NCI-H2107 (cell line): ENCODE data around the gene PRKN.

Experiments used
- DNase-seq: peaks from one replicate; lab custom pipeline; 2025; lab: John Stamatoyannopoulos, UW

The PRKN gene

DNA sequence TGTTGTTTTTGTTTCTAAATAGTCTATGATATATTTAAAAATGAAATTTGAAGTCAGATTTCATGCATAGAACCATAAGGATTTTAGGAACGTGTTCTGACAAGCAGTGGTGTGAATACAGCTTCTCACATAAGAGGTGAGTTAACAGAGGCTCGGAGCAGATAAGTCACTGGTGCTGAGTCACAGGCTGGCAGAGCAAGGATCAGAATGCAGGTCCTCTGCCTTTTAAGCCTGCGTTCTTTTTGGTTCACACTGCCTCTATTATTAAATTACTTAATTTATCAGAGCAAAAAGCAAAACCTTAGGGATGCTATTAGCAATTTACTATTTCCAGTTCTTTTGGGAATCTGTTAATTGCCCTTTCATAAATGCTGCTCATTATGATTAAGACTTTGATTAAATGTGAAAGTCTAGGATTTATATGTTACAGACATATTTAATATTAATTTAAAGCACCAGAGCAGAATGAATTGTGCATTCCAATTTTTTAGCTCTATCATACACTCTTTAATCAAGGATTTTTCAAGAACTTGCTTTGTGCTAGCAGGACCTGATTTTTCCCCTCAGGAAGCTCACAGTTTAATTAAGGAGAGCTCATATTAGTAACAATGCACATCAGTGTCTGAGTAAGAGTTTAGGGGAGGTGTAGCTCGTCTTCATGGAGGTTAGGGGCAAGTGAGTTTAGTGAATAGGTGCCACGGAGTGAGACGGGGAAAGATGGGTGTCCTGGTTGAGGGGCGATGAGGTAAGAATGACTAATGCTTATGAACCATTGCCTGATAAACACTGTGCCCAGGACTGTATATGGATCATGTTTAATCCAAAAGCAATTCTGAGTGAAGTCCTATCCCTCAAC lies 1241.0 kb downstream of the PRKN start:
- DNase-seq: no peak

DNA sequence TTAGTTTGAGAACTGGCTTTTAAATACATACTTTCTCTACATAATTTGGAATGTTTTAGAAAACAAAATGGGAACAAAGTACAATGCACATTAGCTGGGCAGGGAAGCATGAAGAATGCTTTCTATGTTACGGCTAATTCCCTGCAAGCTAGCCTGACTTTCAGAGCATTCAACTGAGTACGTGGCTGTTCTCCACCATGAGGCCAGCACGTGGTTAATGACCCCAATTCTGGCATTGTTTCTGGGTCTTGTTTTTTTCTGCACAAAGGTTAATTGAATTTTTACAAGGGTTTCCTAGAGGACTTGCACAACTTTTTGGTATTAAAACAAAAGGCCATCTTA lies 1245.1 kb downstream of the PRKN start:
- DNase-seq: no peak

DNA sequence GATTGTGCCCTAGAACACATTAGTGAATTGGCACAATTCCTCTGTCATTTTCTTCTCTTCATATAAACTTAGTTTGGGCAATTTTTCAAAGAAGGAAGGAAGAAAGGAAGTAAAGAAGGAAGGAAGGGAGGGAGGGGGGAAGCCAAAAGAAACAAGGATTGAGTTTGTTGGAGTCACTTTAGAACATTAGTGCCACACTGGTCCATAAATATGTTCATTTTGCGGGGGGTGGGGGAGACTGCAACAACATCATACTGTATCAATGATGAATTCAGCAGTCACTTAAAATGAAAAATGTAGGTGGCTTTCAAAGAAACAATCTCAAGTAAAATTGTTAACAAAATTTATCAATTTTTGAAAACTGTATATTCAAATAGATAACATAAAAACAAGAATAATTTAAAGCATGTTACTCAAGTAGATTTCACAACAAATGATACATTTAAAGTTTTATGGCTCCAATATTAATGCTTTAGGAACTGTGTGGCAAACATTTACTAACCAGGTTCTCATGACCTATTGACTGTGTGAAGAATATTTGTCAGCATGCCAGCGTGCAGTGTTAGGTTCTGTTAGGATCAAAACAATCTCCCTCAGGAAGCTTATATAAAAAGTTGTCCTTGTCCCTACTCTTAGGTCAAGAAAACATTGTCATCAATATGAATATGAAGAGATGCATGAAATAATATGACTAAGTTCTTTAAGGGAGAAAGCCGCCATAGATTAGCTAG lies 1245.6 kb downstream of the PRKN start:
- no peak for DNase-seq

DNA sequence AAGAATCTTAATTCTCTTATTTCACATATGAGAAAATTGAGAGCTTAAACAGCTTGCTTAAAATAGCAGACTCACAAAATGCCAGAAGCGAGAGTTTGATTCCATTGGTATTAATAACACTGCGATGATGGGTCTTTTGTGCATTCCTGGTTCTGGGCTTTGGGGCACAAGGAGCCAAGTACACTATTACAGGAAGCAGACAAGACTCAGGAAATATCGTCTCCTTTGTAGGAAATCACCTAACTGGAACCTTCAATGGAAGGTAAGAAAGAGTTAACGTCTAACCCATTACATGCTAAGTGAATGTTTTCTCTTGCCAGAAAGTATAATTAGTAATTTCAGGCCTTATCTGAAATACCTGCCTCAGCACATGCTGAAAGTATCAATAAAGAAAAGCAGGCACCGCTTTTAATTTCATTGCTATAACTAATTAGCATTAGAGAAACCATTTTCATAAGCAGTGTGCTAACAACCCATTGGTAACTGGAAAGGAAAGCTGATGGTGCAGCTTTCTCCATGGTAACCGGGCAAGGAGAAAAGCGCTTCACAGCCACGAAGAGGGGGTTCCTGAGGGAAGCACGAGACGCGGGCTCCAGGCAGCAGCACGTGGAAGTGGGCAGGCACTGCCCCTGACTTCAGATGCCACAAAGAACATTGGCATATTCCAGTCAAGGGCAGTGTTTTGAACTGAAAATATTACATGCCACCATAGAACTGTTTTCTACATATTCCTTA lies 1247.0 kb downstream of the PRKN start:
- no peak for DNase-seq

DNA sequence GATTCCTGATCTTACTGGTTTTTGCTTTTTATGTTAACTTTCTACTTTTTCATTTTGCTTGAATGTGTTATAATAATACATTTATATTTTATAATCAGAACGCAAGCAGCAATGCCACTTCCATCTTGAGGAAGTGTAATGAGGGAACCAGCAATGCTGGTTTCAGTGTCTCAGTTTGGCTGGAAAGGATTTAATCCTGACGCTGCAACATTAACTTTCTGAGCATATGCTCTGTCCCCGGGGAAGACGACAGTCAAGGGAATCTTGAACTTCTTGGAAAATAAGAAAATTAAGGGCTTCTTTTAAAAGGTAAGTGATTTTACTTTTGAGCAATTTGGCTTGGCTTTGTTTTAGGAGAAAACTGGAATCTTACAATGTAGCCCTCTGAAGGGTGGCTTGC lies 1248.2 kb downstream of the PRKN start:
- no peak for DNase-seq

DNA sequence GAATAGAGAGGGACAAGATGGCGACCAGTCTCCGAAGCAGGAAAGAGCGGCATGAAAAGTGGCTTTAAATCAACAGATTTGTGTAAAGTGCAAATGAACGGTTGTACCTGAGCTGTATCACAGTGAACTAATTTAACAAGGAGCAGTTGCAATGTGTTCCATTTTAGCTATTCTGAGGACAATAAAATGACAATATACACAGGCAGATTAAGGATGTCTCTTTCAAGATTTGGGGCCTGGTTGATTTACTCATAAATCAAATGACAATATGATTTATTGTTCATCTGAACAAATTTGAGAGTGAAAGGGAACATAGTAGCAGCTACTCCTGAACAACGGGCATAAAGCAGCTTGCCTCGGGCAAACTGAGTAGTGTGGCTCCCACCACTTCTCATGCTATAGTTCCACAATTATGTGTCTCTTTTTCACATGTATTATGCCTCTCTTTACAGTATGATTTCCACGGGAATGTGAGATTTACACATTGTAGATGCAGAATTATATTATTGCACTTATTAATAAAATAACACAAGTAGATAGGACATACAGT lies 1249.6 kb downstream of the PRKN start:
- DNase-seq: no peak

DNA sequence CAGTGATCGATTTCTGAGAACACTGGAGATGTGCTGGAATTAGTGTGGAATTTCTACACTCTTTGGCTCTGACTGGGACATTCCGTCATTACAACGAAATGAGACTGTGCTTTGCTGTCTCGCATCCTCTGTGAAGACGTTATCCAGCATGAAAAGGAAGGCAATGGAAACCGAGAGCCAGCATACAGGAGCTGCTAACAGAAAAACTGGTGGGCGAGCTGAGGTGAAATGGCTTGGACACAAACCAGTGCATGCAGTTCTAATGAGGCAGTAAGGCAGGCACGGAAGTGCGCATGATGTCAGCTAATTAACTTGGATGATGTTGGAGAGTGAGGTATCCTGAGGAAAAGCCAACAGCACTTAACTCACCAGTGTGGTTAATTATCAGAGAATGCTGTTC lies 1250.9 kb downstream of the PRKN start:
- DNase-seq: no peak

DNA sequence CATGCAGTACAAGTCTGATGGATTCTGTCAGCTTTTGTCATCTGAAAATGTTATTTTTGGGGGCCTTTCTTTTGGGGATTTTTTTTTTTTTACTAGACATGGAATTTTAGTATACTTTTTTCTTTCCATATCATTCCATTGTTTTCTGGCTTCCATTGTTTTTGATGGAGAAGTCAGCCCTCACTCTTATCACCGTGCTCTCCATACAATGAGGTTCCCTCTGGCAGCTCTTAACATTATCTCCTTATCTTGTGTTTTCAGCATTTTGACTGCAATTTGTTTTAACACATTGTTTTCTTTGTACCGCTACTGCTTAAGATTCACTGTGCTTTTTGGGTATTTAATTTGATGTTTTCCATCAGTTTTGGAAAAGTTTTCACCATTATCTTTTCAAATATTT lies 1262.2 kb downstream of the PRKN start:
- DNase-seq: no peak

DNA sequence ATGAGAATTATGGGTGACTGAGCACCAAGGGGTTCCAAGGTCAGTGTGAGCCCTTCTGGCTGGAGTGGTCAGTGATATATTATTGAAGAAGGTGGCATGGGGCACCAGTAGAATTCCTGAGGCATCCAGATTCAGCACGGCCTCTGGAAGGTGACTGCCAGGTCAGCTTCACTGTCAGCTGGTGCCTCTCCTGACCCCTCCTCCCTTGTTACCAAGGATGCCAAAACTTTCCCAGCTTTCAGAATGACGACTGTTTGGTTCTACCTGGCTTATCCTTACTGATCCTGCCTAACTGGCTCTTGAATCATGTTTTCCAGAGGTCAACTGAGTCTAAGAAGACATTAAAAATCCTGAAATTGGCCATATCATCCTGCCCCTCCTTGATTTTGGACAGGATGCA lies 1264.5 kb downstream of the PRKN start:
- no peak for DNase-seq

DNA sequence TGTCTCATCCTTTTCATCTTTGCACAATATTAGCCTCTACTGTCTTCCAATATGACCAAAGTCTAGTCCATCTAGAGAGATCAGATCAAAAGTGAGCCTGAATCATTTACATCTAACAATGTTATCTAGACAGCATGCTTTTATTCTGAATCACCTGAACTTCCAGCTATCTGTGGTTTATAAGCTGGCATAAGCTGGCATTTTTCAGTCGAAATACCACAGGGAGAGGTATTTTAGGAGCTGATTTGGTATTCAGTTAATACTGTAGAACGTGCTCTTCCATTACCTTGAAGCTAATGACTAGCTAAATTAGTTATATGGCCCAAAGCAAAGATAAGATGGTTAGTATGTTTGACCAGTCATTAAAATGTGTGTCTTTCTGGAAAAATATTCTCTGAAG lies 1265.4 kb downstream of the PRKN start:
- DNase-seq: no peak

DNA sequence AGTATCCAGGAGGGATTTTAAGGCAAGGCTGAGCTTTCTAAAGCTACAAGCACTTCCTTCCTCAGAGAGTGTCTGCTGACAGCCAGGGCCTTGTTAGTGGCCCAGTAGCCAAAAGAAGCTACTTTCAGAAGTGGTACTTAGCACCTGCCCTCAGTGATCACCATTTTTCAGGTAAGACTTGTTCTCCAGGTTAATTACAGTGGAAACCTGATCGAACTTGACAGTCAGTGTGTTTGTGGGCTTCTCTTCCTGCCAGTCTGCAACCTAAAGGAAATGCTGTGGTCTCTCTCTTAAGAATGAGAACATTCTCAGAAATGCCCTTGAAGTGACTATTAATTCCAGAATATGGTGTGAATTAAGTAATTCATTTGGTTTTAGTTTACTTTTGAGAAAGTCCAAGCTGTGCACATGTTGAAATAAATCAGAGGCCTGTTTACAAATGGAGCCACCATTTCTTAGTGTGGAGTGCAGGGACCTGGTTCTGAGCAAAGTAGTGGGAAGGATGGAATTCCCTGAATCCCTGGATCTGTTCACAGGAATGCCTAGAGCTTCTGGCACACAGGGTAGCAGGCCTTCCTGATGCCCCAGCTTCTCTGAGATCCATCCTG lies 1268.5 kb downstream of the PRKN start:
- no peak for DNase-seq

DNA sequence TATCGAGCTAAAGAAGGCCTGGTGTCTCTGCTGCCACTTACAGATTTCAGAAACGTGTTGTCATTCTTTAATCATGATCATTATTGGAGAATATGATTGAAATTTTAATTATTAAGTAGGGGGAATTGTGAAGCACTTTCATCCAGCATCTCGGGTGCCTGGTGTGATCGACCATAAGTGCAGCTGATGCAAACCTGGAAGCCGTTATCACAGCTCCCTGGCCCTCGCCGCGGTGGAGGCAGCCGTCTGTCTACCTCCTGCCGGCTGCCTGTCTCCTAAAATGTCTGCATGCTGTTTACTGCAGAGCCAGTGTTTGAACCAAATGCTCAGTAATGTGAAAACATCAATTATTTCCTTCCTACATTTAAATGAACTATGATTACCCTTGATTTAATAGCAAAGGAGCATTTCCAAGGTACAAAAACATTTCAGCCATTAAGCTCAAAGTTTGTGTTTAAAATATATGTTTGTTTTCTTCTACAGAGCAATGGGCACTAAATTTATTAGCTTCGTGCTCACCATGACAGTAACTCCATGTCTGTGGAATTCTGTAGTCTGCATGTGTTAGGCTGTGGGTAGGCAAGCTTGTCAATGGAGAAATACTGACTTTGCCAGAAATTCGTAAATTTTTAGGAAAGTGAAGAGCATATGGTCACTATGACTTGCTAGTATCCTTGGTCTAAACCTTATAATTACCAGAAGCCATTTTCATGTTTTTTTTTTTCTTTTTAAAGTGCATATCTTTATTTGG lies 1269.2 kb downstream of the PRKN start:
- no peak for DNase-seq

DNA sequence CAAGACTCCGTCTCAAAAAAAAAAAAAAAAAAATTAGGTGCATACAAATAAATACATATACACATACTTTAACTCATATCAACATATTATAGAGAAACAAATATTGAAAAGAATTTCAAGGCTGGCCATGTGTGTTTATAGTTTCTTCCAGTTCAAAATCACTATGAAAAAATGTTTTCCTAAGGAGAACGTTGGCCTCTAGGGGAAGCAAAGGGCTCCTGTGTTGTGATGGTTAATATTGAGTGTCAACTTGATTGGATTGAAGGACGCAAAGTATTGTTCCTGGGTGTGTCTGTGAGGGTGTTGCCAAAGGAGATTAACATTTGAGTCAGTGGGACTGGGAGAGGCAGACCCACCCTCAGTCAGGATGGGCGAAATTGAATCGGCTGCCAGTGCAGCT lies 1271.7 kb downstream of the PRKN start:
- DNase-seq: no peak

DNA sequence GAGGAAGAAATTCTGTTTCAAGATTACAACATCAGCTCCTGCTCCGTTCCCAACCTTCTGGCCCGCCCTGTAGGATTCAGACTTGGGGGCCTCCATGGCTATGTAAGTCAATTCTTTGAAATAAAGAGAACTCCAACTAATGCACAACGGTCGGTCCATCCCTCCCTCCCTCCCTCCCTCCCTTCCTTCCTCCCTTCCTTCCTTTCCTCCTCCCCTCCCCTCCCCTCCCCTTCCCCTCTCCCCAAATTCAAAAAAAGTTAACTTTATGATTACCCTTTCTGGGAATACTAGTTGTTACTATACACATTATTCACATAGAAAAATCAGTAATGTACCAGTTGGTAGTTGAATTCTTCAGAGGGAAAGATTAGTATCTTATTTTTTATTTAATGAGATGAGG lies 1274.0 kb downstream of the PRKN start:
- DNase-seq: no peak

DNA sequence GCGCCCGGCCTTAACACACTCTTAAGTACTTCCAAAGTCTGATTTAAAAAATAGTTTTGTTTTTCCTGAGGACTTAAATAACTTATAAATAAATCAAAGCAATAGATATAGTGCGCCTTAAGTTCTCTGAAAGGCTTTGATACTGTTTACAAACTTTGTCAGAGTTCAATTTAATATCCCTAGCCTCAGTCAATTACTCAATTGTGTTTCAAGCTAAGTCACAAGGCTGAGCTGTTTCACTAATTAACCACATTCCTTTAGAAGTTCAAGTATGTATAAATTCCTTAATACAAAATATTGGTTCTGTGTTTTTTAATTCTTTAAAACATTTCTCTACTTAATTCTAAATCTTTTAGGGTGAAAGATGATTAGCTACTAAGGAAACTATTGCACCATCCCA lies 1275.3 kb downstream of the PRKN start:
- no peak for DNase-seq

DNA sequence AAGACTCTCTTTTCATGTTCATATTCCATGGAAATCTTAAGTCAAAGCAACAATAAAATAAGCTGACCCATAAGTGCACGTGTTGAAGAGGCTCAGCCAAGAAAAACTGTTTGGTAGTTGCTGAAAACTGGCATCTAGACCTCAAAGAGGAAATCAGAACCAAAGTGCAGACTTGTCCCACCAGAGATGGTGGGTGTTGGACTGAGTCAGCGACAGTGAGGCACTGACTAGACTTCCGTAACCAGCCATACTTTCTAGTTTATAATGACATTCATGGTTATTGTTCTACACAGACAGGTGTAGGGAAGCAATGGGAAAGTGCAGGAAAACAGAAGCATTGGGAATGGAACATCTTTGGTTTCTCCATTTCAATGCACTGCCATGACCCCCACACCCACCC lies 1278.0 kb downstream of the PRKN start:
- no peak for DNase-seq

DNA sequence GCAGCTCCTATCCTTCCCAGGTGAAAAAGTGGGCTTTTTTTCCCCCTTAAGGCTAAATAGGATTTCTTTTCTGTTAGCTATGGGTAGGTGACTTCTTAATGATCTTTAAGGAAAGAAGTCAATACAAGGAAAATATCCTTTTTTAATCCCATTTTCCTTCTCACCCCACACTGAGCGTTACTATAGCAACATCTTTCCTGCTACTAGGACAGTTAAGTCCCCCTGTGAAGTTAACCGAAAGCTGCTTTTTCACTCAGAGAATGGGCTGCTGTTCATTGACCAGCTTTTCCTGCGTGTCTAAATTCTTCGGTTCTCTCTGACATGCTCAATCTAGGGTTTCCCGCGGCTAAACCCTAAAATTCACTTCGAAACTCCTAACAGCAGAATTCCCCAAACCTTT lies 1280.6 kb downstream of the PRKN start:
- no peak for DNase-seq

DNA sequence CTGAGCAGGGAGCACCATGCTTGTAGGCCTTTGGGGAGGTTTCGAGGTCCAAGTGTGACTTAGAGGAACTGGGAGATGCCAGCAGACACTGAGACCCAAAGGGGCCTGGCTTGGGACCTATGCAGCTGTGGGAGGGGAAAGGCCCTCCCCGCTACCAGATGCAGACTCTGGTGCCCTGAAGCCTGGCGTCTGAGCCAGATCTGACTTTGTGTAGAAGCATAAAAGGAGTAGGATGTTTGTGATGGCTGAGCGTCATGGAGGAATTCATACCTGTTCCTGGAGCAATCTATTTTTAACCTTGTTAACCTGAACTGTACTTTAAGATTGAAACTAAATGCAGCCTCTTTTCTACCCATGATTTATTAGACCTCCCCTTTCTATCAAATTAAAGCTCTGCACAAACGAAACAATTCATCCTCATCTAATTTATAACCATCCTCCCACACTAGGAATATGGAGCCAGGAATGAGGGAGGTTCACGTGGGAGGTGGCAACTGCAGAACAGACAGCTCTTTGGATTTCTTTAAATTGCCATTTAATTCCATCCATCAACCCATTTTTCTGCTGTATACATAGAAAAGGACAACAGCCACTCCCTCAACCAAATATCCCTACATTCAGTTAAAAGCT lies 1281.2 kb downstream of the PRKN start:
- no peak for DNase-seq

DNA sequence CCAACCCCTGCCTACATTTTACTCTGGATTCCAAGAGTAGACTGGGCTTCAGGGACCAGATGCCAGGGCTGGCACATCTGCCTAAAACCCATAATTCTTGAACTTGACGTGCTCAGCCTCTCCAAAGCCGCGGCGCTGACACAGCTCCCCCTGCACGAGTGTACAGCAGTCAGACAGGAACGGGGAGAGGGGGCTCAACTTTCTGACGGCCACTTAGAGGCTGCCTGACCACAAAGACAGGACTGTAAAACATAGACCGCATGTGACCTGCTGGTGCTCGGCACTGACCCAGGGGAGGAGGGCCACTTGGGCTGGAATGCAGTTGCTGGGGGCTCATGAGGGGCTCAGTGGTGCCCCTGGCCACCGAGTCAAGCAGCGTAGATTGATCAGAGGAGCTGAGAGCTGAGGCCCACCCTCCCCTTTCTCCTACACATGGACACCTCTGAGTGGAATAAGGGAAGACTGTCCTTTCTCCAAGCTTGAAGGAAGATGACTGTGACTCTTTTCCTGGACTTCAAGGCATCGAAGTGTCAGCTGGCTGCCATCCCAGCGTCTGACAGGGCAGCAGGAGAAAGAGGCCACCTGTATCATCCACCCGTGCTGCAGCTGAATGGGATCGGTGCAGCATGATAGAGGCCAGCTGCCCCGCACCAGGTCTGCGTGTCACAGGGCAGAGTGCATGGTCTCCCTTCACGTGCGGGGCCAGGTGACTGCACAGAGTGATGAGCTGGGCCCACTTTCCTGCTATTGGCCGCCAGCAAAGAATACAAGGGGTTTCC lies 1282.4 kb downstream of the PRKN start:
- no peak for DNase-seq

DNA sequence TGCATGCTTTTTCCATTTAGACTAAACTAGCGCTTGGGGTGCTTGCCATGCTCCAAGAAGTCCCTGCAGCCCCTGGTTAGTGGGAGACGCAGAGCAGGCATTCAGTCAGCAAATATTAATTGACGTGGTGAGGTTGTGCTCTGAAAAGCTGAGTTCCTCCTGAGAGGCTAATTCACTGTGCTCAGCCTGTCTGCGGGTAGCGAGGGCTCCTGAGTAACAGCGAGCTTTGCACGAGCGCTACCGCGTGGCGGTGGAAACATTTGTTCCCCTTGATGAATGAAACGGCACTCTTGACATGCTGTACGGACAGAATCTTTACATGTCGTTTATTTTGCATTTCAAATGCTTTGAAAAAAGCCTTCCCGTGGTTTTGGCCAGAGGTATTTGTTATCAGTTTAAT lies 1283.1 kb downstream of the PRKN start:
- DNase-seq: no peak
